Measurements from ENCODE around the gene CDH18.

CDH18 gene

DNA sequence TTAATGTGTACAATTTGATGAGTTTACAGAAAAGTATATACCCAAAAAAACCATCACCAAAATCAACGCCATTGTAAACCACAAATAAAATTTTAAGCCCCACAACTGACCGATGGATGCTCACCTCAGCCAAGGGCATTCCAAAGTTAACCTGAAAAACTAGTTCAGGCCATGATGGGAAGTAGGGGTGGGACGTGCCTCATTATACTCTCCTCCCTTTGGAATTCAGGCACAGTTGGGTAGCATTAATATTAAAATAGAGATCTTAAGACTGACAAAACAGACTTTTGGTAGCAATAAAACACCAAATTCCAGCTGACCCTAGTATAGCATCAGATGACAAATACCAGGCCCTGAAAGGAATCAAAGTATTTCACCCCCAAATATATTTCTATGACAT is 129.0 kb downstream of the CDH18 start:
- TF ChIP-seq GATA3 (IDR thresholded peaks at IDR 0.05; ENCODE audit: low read depth, low read length), result no peak
- no peak for TF ChIP-seq GATA2 (IDR thresholded peaks at IDR 0.05; ENCODE audit: low read depth, low read length)

DNA sequence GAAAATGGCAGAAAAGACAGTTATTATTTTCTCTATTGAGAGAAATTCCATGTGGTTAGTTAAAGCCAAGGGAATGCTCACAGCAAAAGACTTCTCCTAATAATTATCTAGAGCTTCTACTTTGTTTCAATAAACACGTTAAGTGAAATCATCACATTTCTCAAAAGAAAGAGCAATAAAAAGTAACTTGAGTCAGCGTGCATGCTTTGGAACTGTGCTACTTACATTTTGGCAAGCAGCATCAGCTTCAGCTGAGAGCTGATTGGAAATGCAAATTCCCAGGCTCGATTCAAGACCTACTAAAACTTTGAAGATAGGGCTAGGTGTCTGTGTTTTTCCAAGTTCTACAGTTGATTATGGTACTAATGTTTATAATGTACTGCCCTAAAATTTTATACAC is 132.1 kb downstream of the CDH18 start:
- TF ChIP-seq GATA2 (IDR thresholded peaks at IDR 0.05; ENCODE audit: low read depth, low read length), result no peak
- TF ChIP-seq GATA3 (IDR thresholded peaks at IDR 0.05; ENCODE audit: low read depth, low read length), result no peak

DNA sequence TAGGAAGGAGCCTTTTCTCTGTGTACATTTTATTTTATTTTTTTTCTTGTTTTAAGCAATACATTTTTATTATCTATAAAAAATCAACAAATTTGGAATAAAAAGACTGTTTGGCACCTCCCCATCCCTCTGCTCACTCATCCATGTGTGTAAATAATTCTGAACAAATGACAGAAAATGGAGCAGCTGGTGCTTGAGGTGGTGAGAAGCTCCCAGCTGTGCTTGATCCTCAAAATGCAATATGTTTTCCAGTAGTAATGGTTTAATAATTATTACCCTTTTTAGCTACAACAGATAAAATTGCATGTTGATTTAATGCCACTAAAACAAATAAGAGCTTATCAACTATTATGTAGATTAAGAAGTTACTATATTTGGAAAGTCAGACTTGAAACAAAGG is 132.5 kb downstream of the CDH18 start:
- TF ChIP-seq GATA3 (IDR thresholded peaks at IDR 0.05; ENCODE audit: low read depth, low read length), result no peak
- TF ChIP-seq GATA2 (IDR thresholded peaks at IDR 0.05; ENCODE audit: low read depth, low read length), result no peak

DNA sequence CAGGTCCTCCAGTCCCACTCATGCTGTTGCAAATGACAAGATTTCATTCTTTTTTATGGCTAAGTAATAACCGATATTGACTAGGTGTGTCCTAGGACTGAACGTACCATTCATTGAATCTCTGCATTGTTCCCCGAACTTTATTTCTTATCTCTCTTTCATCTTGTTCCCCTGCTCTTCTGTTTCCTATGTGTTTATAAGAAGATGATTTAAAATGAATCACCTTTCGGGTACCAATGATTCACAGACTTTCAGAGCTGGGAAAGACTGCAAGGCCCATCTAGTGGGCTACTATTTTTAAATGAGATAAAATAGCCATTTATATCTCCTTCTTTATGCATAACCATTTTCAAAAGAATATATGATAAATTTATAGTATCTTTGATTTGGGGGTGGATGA is 133.0 kb downstream of the CDH18 start:
- TF ChIP-seq GATA2 (IDR thresholded peaks at IDR 0.05; ENCODE audit: low read depth, low read length), result no peak
- TF ChIP-seq GATA3 (IDR thresholded peaks at IDR 0.05; ENCODE audit: low read depth, low read length), result no peak

DNA sequence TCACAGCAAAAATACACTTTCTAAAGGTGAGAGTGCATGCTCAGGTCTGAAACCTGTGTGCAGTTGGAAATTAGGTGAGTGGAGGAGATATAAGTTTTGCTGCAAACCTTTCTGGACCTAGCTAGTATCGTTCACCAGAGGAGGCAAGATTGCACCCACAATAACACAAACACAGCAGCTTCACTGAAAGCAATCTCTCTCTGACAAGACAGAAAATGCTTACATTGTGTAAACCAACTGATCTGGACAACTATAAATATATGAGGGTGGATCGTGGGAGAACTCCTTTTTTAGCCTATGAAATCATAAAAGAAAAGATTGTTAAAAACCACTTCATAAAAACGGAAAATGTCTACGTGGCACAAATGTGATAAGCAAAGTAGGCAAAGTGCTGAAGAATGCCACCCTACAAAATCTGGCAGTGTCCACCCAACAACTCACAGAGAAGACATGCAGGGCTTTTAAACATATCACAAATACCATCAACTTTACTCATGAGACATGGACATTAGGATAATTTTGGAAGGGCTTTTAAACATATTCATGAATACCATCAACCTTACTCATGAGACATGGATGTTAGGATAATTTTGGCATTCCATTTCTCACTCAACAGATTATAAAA is 134.3 kb downstream of the CDH18 start:
- TF ChIP-seq GATA3 (IDR thresholded peaks at IDR 0.05; ENCODE audit: low read depth, low read length), result no peak

DNA sequence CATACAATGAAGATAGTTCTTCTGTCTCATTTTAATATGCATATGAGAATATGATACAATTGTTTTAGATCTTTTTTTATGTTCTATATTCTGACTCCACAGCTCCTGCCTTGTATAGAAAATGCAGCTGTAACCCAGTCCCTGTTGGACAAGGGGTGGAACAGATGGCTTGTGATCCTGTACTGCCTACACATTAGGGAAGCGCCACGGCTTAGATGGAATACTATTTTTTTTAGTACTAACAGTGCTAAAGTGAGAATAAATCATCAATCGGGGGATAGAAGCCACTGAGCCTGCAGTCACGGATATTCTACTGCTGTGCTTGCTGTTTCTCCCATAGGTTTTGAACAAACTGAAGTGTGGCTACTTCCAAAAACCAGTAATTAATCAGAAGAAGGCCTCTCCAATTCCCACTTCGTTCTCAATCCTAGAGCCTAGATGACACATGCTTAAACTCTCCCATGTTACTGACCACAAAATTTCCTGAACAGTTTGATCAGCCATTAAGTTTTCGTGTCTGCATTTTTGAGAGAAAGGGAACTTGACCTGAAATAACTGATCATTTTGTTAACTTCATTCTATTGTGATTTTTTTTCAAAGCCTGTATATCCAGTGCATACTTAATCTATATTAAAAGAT is 150.3 kb downstream of the CDH18 start:
- TF ChIP-seq GATA3 (IDR thresholded peaks at IDR 0.05; ENCODE audit: low read depth, low read length), result no peak
- no peak for TF ChIP-seq GATA2 (IDR thresholded peaks at IDR 0.05; ENCODE audit: low read depth, low read length)

DNA sequence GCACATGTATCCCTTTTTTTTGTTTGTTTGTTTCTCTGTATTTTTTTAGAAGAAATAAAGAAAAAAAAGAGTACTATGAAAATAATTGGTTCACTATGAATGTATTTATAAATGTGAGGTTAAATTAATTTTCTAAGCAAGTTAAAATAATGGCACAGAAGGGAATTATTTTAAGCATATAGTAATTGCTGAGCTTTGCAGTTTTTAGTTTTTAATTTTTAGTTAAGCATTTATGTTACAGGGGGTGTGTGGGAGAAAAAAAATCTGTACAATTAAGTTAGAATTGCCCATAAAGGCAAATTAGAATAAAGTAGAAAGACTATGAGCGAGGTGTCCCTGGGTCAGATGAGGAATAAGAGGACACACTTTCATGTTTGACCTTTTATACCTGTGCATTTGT is 152.6 kb downstream of the CDH18 start:
- TF ChIP-seq GATA2 (IDR thresholded peaks at IDR 0.05; ENCODE audit: low read depth, low read length) (no peak), GATA3 (IDR thresholded peaks at IDR 0.05; ENCODE audit: low read depth, low read length) (no peak)

DNA sequence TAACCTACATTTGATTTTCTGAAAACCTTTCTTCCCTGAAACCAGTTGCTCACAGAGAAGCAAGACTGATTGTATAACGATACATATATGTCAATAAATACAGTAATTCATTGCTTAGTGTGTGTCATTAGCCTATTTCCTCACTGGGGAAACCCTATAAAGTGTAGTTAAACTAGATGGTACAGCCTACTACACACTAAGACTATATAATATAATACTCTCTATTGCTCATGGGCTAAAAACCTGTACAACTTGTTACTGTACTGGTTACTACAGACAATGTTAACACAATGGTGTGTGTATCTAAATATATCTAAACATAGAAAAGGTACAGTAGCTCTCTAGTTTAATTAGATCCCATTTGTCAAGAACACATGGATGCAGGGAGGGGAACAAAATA is 181.2 kb downstream of the CDH18 start:
- no peak for TF ChIP-seq GATA3 (IDR thresholded peaks at IDR 0.05; ENCODE audit: low read depth, low read length)
- TF ChIP-seq GATA2 (IDR thresholded peaks at IDR 0.05; ENCODE audit: low read depth, low read length), result no peak

DNA sequence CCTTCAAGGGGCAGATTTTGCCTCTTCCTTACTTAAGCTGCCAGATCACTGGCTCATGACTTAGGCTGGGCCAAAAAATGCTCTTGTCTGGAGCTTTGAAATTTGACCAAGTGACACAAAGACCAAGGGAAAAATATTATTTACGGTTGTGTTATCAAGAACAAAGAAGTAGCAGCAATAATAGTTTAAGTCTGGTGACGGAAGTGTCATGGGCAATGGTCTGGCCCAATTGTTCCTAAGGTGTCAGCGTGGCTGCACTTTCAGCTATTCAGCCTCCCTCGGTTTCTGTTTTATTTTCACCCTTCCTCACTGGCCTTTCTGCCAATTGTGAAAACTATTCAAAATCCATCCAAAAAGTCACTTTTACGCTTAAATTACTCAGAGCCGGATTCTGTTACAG is 185.3 kb downstream of the CDH18 start:
- TF ChIP-seq GATA2 (IDR thresholded peaks at IDR 0.05; ENCODE audit: low read depth, low read length), result no peak
- TF ChIP-seq GATA3 (IDR thresholded peaks at IDR 0.05; ENCODE audit: low read depth, low read length), result no peak

DNA sequence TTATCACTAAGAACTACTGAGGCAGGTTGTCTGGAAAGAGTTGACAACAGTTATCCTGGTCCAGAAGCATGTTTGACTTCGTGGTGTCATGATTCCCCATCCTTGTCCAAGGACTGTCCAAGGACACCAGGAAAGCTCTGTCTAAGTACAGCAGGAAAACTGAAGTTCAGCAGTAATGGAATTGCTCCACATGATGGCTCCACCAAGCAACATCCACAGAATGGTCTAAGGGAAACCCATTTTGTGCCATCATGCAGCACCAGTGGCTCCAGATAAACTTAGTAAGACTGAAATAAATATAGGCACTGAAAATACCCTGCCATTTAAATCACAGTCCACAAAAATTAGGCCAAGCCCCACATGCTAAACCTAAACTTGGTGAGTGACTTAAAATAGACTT is 192.8 kb downstream of the CDH18 start:
- no peak for TF ChIP-seq GATA2 (IDR thresholded peaks at IDR 0.05; ENCODE audit: low read depth, low read length)
- no peak for TF ChIP-seq GATA3 (IDR thresholded peaks at IDR 0.05; ENCODE audit: low read depth, low read length)

DNA sequence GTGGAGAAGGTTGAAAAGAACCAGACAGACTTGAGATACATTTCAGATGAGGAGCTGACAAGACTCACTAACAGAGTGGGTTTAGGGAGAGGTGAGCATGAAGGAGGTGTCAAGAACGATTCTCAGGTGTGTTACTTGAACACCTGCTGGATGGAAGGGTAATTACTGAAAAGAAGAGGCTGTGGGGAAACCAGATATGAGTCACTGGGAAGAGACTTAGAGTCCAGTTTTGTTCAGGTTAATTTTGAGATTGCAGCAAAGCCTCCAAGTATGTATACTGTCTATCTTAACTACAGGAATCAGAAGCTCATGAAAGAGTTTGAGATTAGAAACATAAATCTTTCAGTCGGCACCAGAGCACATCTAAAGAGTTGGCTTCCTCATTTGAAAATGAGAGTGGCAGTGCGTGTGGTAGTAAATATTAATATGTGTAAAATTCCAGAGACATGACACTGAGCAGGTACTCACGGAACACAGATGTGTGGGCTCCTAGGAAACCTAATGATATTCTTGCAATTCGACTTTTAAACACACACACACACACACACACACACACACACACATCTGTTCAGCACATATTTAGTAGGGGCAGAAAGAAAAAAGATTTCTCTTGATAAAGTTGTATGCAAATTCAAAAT is 197.1 kb downstream of the CDH18 start:
- TF ChIP-seq GATA2 (IDR thresholded peaks at IDR 0.05; ENCODE audit: low read depth, low read length) (no peak), GATA3 (IDR thresholded peaks at IDR 0.05; ENCODE audit: low read depth, low read length) (no peak)

DNA sequence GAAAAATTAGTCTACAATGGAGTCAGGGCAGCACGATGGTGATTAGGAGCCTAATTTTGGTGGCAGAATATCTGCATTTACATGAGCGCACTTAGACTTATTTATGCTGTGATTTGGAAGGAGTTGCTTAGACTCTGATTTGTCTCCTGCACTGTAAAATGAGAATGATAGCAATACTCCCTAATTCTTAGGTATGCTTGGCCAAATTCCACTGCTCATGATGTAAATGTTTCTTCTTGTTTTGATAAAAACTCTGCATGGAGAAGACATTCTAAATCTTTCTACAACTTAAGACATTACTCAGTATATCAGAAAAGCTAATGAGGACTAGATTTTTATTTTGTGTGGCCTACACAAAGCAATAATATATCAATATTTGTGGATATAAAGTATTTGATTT is 205.4 kb downstream of the CDH18 start:
- TF ChIP-seq GATA2 (IDR thresholded peaks at IDR 0.05; ENCODE audit: low read depth, low read length), result no peak
- TF ChIP-seq GATA3 (IDR thresholded peaks at IDR 0.05; ENCODE audit: low read depth, low read length), result no peak

DNA sequence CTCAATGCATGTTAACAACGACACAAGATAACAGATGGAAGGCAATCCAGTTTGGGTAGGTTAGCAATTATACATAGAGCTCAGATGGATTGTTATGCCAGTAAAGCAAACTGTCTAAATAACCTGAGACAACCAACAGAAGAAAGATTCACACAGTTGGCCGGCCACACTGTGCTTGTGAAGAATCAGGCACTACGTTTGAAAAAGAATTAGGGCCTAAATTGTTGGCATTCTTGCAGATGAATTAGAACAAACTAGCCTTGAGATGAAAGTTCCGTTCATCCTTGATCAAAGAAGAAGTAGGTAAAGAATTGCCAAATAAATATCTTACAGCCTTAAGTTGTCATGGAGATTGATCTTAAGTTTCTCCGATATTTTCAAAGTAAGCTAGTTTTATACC is 210.6 kb downstream of the CDH18 start:
- no peak for TF ChIP-seq GATA2 (IDR thresholded peaks at IDR 0.05; ENCODE audit: low read depth, low read length)
- TF ChIP-seq GATA3 (IDR thresholded peaks at IDR 0.05; ENCODE audit: low read depth, low read length), result no peak

DNA sequence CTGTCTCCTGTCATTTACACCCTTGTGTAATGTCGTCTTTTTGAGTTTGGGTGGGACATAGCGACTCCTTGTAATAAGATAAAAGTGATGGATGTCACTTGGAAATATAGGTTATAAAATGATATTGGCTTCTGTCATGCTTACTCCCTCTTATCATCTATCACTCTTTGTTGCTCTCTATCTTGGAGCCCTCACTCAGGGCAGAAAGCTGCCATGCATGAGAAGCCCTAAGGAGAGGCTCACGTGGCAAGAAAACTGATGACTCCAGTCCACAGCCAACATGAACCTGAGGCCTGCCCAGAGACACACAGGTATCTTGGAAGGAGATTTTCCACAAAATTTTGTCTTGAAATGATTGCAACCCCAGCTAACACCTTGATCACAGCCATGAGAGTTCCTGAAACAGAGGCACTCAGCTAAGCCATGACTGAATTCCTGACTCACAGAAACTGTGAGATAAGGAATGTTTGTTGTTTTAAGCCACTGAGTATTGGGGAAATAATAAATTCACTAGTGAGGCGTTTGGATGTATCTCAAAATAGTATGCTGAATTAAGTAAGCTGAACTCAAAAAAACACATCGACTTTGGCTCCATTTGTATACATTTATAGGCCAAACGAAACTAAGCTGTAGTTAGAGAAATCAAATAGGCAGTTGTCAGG is 216.7 kb downstream of the CDH18 start:
- TF ChIP-seq GATA3 (IDR thresholded peaks at IDR 0.05; ENCODE audit: low read depth, low read length) (no peak), GATA2 (IDR thresholded peaks at IDR 0.05; ENCODE audit: low read depth, low read length) (no peak)

DNA sequence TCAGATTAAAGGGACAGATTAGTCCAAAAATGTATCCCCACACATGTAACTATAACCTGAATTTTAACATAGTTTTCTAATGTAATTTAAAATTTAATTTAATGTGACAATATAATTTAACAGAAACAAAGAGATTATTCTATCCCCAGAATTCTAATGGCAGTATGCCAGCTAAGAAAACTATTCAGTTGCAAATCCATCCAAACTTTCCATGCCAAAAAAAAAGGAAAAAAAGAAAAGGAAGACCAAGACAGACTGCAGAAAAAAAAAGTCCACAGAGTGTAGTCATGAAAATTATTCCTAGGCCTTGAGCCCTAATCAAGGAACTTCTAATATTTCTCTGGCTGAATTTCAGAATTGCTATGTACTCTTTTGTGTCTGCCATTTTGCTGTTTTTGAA is 217.6 kb downstream of the CDH18 start:
- no peak for TF ChIP-seq GATA3 (IDR thresholded peaks at IDR 0.05; ENCODE audit: low read depth, low read length)
- no peak for TF ChIP-seq GATA2 (IDR thresholded peaks at IDR 0.05; ENCODE audit: low read depth, low read length)
